Mucosa of rectum (tissue), 2 donors: ENCODE measurements around the gene PET117.
"Not testable (repeated sequence)": the region's sequence is repeated elsewhere in the genome, so short reads cannot be mapped to it uniquely, and the experiment has no call there.

Experiments
- H3K27ac ChIP-seq, 2 donors: one replicate each; pipeline ENCODE4 v1.7.0; 2013; ENCODE audit warnings: inconsistent platforms in 2 of 2, low read depth in 2 of 2, low read length in 2 of 2
- H3K27me3 ChIP-seq, 2 donors: one replicate each; pipeline ENCODE4 v1.7.0; 2013; ENCODE audit warnings: low read length in 2 of 2; ENCODE audit not compliant: control insufficient read depth in 2 of 2, insufficient read depth in 2 of 2
- H3K36me3 ChIP-seq, 2 donors: one replicate each; pipeline ENCODE4 v1.7.0; 2013; ENCODE audit warnings: low read length in 2 of 2; ENCODE audit not compliant: control insufficient read depth in 2 of 2, insufficient read depth in 2 of 2
- H3K4me1 ChIP-seq, 2 donors: one replicate each; pipeline ENCODE4 v1.7.0; 2013; ENCODE audit warnings: low read length in 2 of 2, mild to moderate bottlenecking in 1 of 2; ENCODE audit not compliant: control insufficient read depth in 2 of 2, insufficient read depth in 2 of 2
- H3K4me3 ChIP-seq, 2 donors: one replicate each; pipeline ENCODE4 v1.7.0; 2013; ENCODE audit warnings: low read length in 2 of 2
- H3K9ac ChIP-seq, 2 donors: one replicate each; pipeline ENCODE4 v1.7.0; 2013; ENCODE audit warnings: low read length in 2 of 2, low read depth in 1 of 2, mild to moderate bottlenecking in 1 of 2
- H3K9me3 ChIP-seq, 2 donors: one replicate each; pipeline ENCODE4 v1.7.0; 2013; ENCODE audit warnings: low read length in 2 of 2; ENCODE audit not compliant: control insufficient read depth in 2 of 2
- donor health status: healthy.
- donor health status: Normal muscosa, but diverticular disease.

Gene PET117

DNA sequence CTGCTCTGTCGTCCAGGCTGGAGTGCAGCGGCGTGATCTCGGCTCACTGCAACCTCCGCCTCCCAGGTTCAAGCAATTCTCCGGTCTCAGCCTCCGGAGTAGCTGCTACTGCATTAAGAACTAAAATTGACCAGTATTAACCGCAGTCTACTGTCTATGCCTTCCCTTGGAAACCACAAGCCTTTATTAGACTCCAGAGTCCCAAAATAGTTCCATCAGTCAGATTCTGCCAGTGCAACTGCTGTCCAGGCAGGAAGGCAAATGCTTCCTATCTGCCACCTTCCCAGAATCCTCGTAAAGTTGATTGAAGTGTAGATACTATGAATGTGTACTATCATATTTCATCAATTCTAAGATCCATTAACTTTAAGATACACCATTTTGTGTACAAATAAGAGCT is 16.7 kb downstream of the PET117 start:
- Histone ChIP-seq H3K36me3 (peaks cover 21 to 27% of the 10 kb centered on the region in 2 donors), H3K9me3 (no peaks in the 10 kb centered on the region), H3K4me1 (no peaks in the 10 kb centered on the region), H3K9ac (no peak overlapping the region), H3K27ac (no peak overlapping the region), H3K4me3 (no peak overlapping the region), H3K27me3 (no peaks in the 10 kb centered on the region)

DNA sequence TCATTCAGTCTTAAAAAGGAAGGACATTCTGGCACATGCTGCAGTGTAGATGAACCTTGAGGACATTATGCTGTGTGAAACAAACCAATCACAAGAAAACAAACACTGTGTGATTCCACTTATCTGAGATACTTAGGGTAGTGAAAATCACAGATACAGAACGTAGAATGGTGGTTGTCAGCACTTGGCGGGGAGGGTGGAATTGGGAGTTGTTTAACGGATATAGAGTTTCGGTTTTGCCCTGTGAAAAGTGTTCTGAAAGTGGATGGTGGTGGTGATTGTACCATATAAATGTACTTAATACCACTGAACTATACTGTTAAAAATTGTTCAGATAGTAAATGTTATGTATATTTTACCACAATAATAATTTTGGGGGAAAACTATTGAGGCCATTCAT is 18.4 kb downstream of the PET117 start:
- H3K4me1 ChIP-seq: no peaks in the 10 kb centered on the region
- no peak overlapping the region for H3K4me3 ChIP-seq
- no peak overlapping the region for H3K27ac ChIP-seq
- no peaks in the 10 kb centered on the region for H3K9me3 ChIP-seq
- H3K27me3 ChIP-seq: no peaks in the 10 kb centered on the region
- peaks cover 21 to 24% of the 10 kb centered on the region in 2 donors for H3K36me3 ChIP-seq
- H3K9ac ChIP-seq: no peak overlapping the region

DNA sequence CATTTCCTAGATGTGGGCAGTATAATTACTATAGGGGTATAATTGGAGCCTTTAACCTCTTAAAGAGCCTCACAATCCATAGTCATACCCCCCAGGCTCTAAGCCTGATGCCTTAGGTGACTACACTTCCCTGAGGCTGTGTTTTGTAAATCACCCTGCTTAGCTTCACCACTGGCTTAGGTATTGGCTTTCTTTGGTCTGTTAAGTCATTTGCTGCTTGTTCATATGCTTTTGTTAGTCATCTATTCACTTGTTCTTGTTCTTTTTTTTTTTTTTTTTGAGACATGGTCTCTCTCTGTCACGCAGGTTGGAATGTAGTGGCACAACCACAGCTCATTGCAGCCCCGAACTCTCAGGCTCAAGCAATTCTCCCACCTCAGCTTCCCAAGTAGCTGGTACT is 26.7 kb downstream of the PET117 start:
- Histone ChIP-seq H3K27me3 (no peaks in the 10 kb centered on the region), H3K9ac (no peak overlapping the region), H3K36me3 (peaks cover 14 to 31% of the 10 kb centered on the region in 2 donors), H3K4me3 (no peak overlapping the region), H3K27ac (no peak overlapping the region), H3K4me1 (peaks cover 10% of the 10 kb centered on the region in 2 donors), H3K9me3 (no peaks in the 10 kb centered on the region)

DNA sequence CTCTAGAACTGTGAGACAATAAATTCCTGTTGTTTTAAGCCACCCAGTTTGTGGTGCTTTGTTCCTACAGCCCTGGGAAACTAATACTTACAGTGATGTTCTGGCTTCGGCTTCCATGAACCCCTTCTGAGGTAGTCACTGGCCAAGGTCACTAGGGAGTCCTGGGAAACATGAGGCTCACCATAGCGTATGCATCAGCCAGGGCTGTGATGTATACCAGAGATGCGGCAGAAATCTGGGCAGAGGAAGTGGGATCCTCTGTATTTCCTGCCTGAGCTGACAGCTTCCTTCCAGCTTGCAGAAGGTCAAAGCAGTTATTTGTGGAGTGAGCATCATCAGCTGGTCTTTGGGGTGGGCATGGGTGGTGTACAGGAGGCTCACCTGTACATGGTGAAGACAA is 27.9 kb downstream of the PET117 start:
- H3K27ac ChIP-seq: peak overlapping the region in 1 of 2 donors; percentile 7
- H3K36me3 ChIP-seq: peaks cover 14 to 32% of the 10 kb centered on the region in 2 donors
- H3K9ac ChIP-seq: no peak overlapping the region

DNA sequence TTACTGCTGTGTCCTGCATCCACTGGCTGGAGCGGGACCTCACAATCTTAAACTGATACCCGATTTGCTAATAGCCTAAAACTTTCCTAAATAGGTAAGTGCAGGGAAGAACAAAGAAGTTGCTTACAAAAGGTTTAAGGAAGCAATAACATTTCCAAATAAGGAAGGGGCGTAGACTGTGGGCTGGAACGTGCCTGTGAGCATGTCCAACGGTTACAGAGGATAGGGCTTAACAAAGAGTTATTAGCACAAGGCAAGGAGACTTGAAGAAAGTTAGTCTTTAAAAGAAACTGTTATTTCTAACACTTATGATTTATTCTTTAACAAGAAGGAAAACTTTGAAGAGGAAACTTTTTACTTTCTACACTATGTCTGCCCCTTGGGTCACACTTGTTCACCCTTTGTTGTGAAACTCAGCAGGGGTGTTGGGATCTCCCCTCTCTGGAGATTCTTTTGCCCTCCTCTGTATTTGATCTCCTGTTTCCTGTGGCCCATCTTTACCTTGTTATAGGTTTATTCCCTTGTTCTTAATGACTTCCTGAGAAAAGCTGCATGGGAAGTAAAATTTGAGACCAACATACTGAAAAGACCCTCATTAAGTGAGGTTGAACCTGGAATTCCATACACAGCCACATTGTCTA is 28.7 kb downstream of the PET117 start:
- peaks cover 14 to 28% of the 10 kb centered on the region in 2 donors for H3K36me3 ChIP-seq

More for the DNA sequence above, 27.9 kb downstream of the PET117 start:
- H3K9me3 ChIP-seq: no peaks in the 10 kb centered on the region
- no peaks in the 10 kb centered on the region for H3K27me3 ChIP-seq
- H3K4me3 ChIP-seq: no peak overlapping the region
- peaks cover 10% of the 10 kb centered on the region in 2 donors for H3K4me1 ChIP-seq

DNA sequence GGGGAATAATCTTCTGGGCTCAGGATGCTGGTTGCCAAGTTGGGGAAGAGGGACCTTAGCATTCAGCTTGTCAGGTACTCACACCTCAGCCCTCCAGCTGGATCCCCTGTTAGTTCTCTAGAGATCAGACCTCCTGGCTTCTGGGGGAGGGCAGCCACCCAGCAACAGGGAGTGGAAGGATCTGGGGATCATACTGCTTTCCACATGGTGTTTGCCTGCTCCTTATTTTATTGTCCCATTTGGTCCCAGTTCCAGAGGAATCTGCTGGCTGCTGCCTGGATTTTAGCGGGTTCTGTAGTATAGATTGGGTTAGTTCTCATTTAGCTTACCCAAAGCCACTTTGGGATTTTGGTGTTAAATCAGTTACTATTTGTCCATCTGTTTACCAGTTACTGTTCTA is 29.3 kb downstream of the PET117 start:
- Histone ChIP-seq H3K36me3 (peaks cover 9 to 23% of the 10 kb centered on the region in 2 donors), H3K4me3 (no peak overlapping the region), H3K27ac (peak overlapping the region in 1 of 2 donors; percentile 49), H3K9ac (no peak overlapping the region), H3K27me3 (no peaks in the 10 kb centered on the region), H3K9me3 (no peaks in the 10 kb centered on the region), H3K4me1 (peaks cover 10% of the 10 kb centered on the region in 2 donors)

More for the DNA sequence above, 28.7 kb downstream of the PET117 start:
- no peak overlapping the region for H3K4me3 ChIP-seq
- H3K9me3 ChIP-seq: no peaks in the 10 kb centered on the region
- H3K27ac ChIP-seq: peak overlapping the region; percentile 7 to 49
- H3K4me1 ChIP-seq: peaks cover 10% of the 10 kb centered on the region in 2 donors
- H3K9ac ChIP-seq: no peak overlapping the region
- H3K27me3 ChIP-seq: no peaks in the 10 kb centered on the region

DNA sequence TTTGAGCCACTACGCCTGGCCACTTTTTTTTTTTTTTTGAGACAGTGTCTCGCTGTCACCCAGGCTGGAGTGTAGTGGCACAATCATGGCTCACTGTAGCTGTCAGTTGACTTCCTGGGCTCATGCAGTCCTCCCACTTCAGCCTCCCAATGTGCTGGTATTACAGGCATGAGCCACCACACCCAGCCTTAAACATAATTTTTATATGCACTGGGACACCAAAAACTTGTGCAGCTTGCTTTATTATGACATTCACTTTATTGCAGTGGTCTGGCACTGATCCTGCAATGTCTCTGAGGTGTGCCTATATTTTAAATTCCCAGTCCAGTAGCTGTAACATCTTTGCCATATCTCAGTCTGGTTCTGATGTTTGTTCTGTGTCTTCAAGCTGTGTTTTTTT is 34.7 kb downstream of the PET117 start:
- H3K27me3 ChIP-seq: no peaks in the 10 kb centered on the region
- H3K9ac ChIP-seq: no peak overlapping the region
- no peak overlapping the region for H3K4me3 ChIP-seq
- H3K27ac ChIP-seq: no peak overlapping the region
- peaks cover 3 to 11% of the 10 kb centered on the region in 2 donors for H3K36me3 ChIP-seq
- no peaks in the 10 kb centered on the region for H3K4me1 ChIP-seq
- H3K9me3 ChIP-seq: no peaks in the 10 kb centered on the region

DNA sequence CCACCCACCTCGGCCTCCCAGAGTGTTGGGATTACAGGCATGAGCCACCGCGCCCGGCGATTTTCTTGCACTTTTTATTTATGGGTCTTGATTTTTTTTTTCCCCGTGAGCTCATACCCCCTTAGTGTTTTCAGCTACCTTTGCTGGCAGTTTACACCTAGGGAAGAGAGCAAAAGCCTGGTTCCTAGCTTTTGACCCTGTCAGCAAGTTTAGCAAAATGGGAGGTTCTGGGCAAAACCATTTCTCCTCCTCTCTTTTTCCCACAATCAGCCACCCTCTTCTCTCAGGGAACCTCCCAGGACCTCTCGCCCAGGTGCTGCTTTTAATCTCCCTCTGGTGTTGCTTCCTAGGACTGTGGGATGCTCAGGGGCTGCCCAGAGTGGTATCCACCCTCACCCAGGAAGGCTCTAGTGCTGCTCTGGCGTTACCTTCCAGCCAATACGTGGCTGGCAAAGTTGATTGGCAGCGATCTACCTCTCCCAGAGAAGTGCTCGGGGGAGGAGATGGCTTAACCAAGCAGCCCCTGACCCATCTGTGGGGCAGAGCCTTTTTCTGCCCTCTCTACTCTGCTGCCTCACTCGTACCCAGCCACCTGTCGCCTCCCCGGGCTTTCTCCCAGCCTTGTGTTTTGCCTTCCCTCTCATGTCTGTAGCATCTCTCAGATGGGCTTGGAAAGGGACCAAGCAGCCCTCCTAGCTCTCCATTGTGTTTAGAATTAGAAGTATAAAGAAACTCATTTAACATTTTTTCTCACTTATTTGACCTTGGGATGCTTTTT is 37.4 kb downstream of the PET117 start:
- Histone ChIP-seq H3K27me3 (no peaks in the 10 kb centered on the region), H3K36me3 (peaks cover 7 to 11% of the 10 kb centered on the region in 2 donors), H3K4me3 (no peak overlapping the region), H3K9me3 (no peaks in the 10 kb centered on the region), H3K4me1 (no peaks in the 10 kb centered on the region), H3K9ac (no peak overlapping the region), H3K27ac (no peak overlapping the region)

DNA sequence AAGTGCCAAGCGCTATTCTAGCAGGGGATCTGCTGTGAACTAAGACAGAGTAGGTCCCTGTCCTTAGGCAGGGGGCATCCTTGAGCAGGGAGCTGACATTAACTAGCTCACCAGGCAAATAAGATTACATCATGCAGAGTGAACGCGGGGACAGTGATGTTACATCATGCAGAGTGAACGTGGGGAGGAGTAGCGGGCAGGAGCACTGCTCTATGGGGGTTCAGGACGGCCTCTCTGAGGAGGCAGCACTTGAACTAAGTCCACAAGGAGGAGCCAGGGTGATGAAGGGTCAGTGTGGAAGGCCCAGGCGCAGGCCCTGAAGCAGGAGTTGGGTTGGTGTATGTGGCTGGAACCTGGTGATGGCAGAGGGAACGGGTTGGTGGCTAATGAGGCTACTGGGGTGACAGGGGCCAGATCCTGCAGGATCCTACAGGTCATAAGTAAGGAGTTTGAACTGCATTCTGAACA is 38.7 kb downstream of the PET117 start:
- H3K9me3 ChIP-seq: no peaks in the 10 kb centered on the region
- no peaks in the 10 kb centered on the region for H3K4me1 ChIP-seq
- H3K27me3 ChIP-seq: no peaks in the 10 kb centered on the region
- no peak overlapping the region for H3K9ac ChIP-seq
- no peak overlapping the region for H3K27ac ChIP-seq
- H3K4me3 ChIP-seq: no peak overlapping the region
- peaks cover 7 to 14% of the 10 kb centered on the region in 2 donors for H3K36me3 ChIP-seq

DNA sequence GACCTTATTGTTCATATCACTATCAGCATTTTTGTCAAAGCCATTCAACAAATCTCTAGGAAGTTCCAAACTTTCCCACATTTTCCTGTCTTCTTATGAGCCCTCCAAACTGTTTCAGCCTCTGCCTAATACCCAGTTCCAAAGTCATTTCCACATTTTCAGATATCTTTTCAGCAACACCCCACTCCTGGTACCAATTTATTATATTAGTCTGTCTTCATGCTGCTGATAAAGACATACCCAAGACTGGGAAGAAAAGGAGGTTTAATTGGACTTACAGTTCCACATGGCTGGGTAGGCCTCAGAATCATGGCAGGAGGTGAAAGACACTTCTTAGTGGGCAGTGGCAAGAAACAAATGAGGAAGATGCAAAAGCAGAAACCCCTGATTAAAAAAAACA is 42.7 kb downstream of the PET117 start:
- not testable (repeated sequence) for H3K4me3 ChIP-seq, H3K27me3 ChIP-seq, H3K4me1 ChIP-seq, H3K27ac ChIP-seq, H3K9ac ChIP-seq, H3K9me3 ChIP-seq
- H3K36me3 ChIP-seq: peaks cover 34 to 44% of the 10 kb centered on the region in 2 donors
